Coronary artery (tissue), 2 donors: ENCODE data around the gene PSMB1.
A peak's percentile ranks its signal among the peaks of the same experiment; 100 is the strongest.

Experiments used
- DNase-seq: peaks from one replicate; pipeline ENCODE4 v3.0.0-alpha.2; 2017; ENCODE audit warnings: low spot score
- H3K27ac ChIP-seq, 2 donors: fragments of 200-600 bp; sonication (generic); one replicate each; pipeline ENCODE4 v1.5.1; 2016 to 2019
- H3K4me3 ChIP-seq: fragments of 200-600 bp; sonication (generic); 2 replicates; pipeline ENCODE4 v1.5.1; 2016; ENCODE audit warnings: mild to moderate bottlenecking, moderate library complexity
- CTCF ChIP-seq: fragments of 200-600 bp; sonication (generic); IDR thresholded peaks from one replicate; pipeline ENCODE4 v1.5.1; 2019; ENCODE audit warnings: antibody characterized with exemption

PSMB1 gene

GRCh38 chr6:170583756-170584180, 30.7 kb upstream of the PSMB1 start:
- TF ChIP-seq CTCF, result no peak
- no peak for DNase-seq
- H3K4me3 ChIP-seq, result peak overlapping the region; percentile 95
- H3K27ac ChIP-seq, result peak overlapping the region; percentile 29 to 91

- H3K4me3 ChIP-seq, result no peak overlapping the region
- no peak for DNase-seq
- no peak overlapping the region for H3K27ac ChIP-seq
- no peak for TF ChIP-seq CTCF
Observed at GRCh38 chr6:170578909-170579308, 25.8 kb upstream of the PSMB1 start.

GRCh38 chr6:170575250-170575649, 22.1 kb upstream of the PSMB1 start:
- TF ChIP-seq CTCF, result no peak
- Histone ChIP-seq H3K27ac (no peak overlapping the region), H3K4me3 (no peak overlapping the region)
- no peak for DNase-seq

- no peak for DNase-seq
- no peak overlapping the region for H3K27ac ChIP-seq
- no peak overlapping the region for H3K4me3 ChIP-seq
- TF ChIP-seq CTCF, result no peak
Observed at GRCh38 chr6:170572704-170573466, 19.8 kb upstream of the PSMB1 start.

GRCh38 chr6:170564936-170565530, 11.9 kb upstream of the PSMB1 start:
- TF ChIP-seq CTCF, result no peak
- DNase-seq, result no peak
- Histone ChIP-seq H3K4me3 (no peak overlapping the region), H3K27ac (no peak overlapping the region)

GRCh38 chr6:170561555-170561954, 8.4 kb upstream of the PSMB1 start:
- no peak for DNase-seq
- H3K27ac ChIP-seq, result no peak overlapping the region
- no peak overlapping the region for H3K4me3 ChIP-seq
- TF ChIP-seq CTCF, result no peak

GRCh38 chr6:170555305-170555704, 2.2 kb upstream of the PSMB1 start:
- no peak for TF ChIP-seq CTCF
- peak overlapping the region; percentile 94 for H3K4me3 ChIP-seq
- no peak for DNase-seq
- no peak overlapping the region for H3K27ac ChIP-seq
